ENCODE results near the gene PRDX5.

Gene PRDX5

GRCh38 chr11:64285885-64286800 is 31.8 kb upstream of the PRDX5 start:
- DNase-seq (ENCODE audit: extremely low read depth, low read depth): no peak
- TF ChIP-seq CTCF (IDR thresholded peaks at IDR 0.05; ENCODE audit: low read depth, low read length): no peak

DNA sequence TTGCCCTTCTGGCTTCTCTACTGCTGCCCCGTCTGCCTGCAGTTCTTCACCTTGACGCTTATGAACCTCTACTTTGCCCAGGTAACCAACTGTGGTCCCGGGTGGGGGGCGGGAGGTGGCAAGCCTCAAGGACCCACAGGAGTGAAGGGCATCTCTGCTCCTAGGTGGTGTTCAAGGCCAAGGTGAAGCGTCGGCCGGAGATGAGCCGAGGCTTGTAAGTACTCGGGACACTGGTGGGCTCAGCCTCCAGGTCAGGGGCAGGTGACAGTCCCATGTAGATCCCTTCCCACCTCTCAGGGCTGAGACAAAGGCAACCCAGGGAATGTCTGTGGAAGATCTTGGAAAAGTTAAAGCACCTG is 31.1 kb upstream of the PRDX5 start:
- TF ChIP-seq CTCF (IDR thresholded peaks at IDR 0.05; ENCODE audit: low read depth, low read length): no peak
- DNase-seq (ENCODE audit: extremely low read depth, low read depth): no peak

DNA sequence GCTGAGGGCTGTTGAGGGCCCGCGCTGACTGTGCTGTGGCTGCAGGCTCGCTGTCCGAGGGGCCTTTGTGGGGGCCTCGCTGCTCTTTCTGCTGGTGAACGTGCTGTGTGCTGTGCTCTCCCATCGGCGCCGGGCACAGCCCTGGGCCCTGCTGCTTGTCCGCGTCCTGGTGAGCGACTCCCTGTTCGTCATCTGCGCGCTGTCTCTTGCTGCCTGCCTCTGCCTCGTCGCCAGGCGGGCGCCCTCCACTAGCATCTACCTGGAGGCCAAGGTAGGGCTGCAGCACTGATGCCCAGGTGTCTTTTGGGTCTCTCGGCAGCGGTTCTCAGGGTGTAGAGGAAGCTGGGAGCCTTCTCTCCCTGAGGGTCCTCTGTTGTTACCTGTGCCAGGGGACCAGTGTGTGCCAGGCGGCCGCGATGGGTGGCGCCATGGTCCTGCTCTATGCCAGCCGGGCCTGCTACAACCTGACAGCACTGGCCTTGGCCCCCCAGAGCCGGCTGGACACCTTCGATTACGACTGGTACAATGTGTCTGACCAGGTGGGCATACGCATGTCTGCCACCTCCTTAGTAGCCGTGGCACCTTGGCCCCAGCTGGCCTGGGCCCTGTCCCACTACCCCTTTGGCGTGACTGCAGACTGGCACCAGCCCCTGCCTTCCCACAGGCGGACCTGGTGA is 30.1 kb upstream of the PRDX5 start:
- TF ChIP-seq CTCF (IDR thresholded peaks at IDR 0.05; ENCODE audit: low read depth, low read length): no peak
- no peak for DNase-seq (ENCODE audit: extremely low read depth, low read depth)

DNA sequence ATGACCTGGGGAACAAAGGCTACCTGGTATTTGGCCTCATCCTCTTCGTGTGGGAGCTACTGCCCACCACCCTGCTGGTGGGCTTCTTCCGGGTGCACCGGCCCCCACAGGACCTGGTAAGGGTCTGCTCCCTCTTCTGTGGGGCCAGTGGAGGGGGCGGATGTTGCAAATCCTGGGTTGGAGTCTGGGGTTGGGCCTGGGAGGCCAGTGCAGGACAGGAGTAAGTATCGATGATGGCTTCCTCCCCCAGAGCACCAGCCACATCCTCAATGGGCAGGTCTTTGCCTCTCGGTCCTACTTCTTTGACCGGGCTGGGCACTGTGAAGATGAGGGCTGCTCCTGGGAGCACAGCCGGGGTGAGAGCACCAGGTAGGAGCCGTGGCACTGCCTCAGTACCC is 29.6 kb upstream of the PRDX5 start:
- no peak for TF ChIP-seq CTCF (IDR thresholded peaks at IDR 0.05; ENCODE audit: low read depth, low read length)
- DNase-seq (ENCODE audit: extremely low read depth, low read depth): no peak

DNA sequence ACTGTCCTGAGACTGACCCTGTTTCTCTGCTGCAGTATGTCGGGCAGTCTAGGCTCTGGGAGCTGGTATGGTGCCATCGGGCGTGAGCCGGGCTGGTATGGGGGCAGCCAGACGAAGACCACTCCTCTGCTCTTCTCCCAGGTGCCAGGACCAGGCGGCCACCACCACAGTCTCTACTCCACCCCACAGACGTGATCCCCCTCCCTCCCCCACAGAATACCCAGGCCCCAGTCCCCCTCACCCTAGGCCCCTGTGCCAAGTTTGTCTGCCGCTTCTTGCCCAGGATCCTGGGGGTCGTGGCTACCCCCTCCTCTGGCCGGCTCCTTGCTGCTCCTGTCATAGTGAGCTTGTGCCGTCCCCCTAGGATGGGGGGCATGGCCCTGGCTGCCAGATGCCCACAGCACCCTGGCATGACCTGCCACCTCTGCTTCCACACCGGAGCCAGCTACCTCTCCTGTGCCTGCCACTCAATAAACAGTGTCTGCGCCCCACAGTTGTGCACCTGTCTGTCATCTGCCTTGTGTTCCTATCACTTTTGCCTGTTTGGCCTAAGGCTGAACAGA is 28.8 kb upstream of the PRDX5 start:
- TF ChIP-seq CTCF (IDR thresholded peaks at IDR 0.05; ENCODE audit: low read depth, low read length): no peak
- no peak for DNase-seq (ENCODE audit: extremely low read depth, low read depth)

- DNase-seq (ENCODE audit: extremely low read depth, low read depth): no peak
- no peak for TF ChIP-seq CTCF (IDR thresholded peaks at IDR 0.05; ENCODE audit: low read depth, low read length)
These were observed 27.3 kb upstream of the PRDX5 start for GRCh38 chr11:64290352-64291261.

Measured in AG09319 (cell line).